Loucy (cell line): ENCODE measurements around the gene KLK8.

Experiments used
- CTCF ChIP-seq: fragments of 200-600 bp; sonication (generic); conservative IDR thresholded peaks from 2 replicates; pipeline ENCODE4 v1.5.1; 2014; ENCODE audit warnings: mild to moderate bottlenecking, antibody characterized with exemption, low read length
- EZH2phosphoT487 ChIP-seq: fragments of 200-600 bp; IDR thresholded peaks from 2 replicates; pipeline ENCODE4 v1.6.1; 2018; ENCODE audit warnings: antibody characterized with exemption, mild to moderate bottlenecking, moderate library complexity, borderline replicate concordance

DNA sequence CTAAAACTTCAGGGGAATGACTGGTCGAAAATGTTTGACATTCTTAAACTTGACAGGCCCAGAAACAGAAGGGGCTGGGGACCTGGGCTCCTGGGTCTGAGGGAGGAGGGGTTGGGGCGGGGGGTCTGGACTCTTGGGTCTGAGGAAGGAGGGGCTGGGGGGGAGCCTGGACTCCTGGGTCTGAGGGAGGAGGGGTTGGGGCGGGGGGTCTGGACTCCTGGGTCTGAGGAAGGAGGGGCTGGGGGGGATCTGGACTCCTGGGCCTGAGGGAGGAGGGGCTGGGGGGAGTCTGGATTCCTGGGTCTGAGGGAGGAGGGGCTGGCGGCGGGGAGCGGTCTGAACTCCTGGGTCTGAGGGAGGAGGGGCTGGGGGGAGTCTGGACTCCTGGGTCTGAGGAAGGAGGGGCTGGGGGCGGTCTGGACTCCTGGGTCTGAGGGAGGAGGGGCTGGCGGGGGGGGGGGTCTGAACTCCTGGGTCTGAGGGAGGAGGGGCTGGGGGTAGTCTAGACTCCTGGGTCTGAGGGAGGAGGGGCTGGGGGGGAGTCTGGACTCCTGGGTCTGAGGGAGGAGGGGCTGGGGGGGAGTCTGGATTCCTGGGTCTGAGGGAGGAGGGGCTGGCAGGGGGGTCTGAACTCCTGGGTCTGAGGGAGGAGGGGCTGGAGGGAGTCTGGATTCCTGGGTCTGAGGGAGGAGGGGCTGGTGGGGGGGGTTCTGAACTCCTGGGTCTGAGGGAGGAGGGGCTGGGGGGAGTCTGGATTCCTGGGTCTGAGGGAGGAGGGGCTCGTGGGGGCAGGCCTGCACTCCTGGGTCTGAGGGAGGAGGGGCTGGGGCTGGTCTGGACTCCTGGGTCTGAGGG, 26.5 kb downstream of the KLK8 start:
- no peak for TF ChIP-seq CTCF
- no peak for TF ChIP-seq EZH2phosphoT487
